Endothelial cell of umbilical vein (primary cell): ENCODE measurements around the gene FYN. TPM values are rescaled to one million over a fixed set of nuclear protein-coding genes. Genes with fewer than 3 reads are reported as not detected.

Experiments
- BruUV-seq: library from RNA; stranded (reverse); fragments of 400-500 nt; replicated peaks from 2 replicates; lab custom pipeline; 2021; lab: Mats Ljungman, UMichigan
- CTCF ChIA-PET: fragments of 300-600, 350-600 bp; sonication (Branson Sonifier 250); formaldehyde crosslinking; loops from one replicate; lab custom pipeline; 2021; ENCODE audit warnings: antibody characterized with exemption, inconsistent platforms; lab: Charles Lee
- POLR2A ChIA-PET: fragments of 300-600, 350-600 bp; sonication (Branson Sonifier 250); formaldehyde crosslinking; loops from one replicate; lab custom pipeline; 2021; ENCODE audit warnings: antibody characterized with exemption, inconsistent platforms; lab: Charles Lee
- DNase-seq: peaks from one replicate; pipeline ENCODE4 v3.0.0-alpha.2; 2011; ENCODE audit warnings: low read depth, low spot score
- FAIRE-seq: peaks from 2 replicates; lab custom pipeline; 2011; peaks lifted over from hg19 to GRCh38; lab: Jason Lieb, UNC
- H2AFZ ChIP-seq: 2 replicates; pipeline ENCODE4 v1.6.0; 2012; ENCODE audit warnings: low read depth, low read length, control low read depth, inconsistent platforms
- H3K27ac ChIP-seq: 2 replicates; pipeline ENCODE4 v1.5.1; 2011; ENCODE audit warnings: low read depth, mild to moderate bottlenecking, control low read depth, low read length, moderate library complexity; ENCODE audit not compliant: insufficient read depth
- H3K27me3 ChIP-seq, 2 experiments: 2 replicates each; pipeline versions ENCODE4 v1.6.0 to v1.6.1; 2011; ENCODE audit warnings: low read length in 2 of 2, mixed read lengths in 1 of 2; ENCODE audit not compliant: control insufficient read depth in 2 of 2, insufficient read depth in 2 of 2
- H3K36me3 ChIP-seq, 2 experiments: 2 replicates in 1 of 2; 3 replicates in 1 of 2; pipeline ENCODE4 v1.5.1; 2011; ENCODE audit warnings: low read length in 2 of 2, mild to moderate bottlenecking in 1 of 2, moderate library complexity in 1 of 2; ENCODE audit not compliant: control insufficient read depth in 2 of 2, insufficient read depth in 2 of 2; ENCODE audit errors: extremely low read depth in 1 of 2
- H3K4me1 ChIP-seq: 3 replicates; pipeline ENCODE4 v1.5.1; 2011; ENCODE audit warnings: mild to moderate bottlenecking, low read length; ENCODE audit not compliant: control insufficient read depth, insufficient read depth; ENCODE audit errors: extremely low read depth
- H3K4me2 ChIP-seq: 2 replicates; pipeline ENCODE4 v1.6.1; 2011; ENCODE audit warnings: low read length, control low read depth, mixed read lengths; ENCODE audit not compliant: insufficient read depth
- H3K4me3 ChIP-seq, 3 experiments: fragments of 200-600 bp in 1 of 3; sonication (generic), shearing (Covaris generic) in 1 of 3; replicated peaks in 1 of 3; 2 replicates each; pipeline ENCODE4 v1.5.1; 2011 to 2016; ENCODE audit warnings: control low read depth in 3 of 3, low read length in 3 of 3, mild to moderate bottlenecking in 2 of 3, inconsistent platforms in 1 of 3, low read depth in 1 of 3, moderate library complexity in 1 of 3; ENCODE audit not compliant: insufficient read depth in 1 of 3
- H3K79me2 ChIP-seq: 2 replicates; pipeline ENCODE4 v1.6.0; 2012; ENCODE audit warnings: low read length, inconsistent platforms; ENCODE audit not compliant: control insufficient read depth, insufficient read depth
- H3K9ac ChIP-seq: replicated peaks from 2 replicates; pipeline ENCODE3; 2011; ENCODE audit warnings: low read length, control low read depth; ENCODE audit not compliant: insufficient read depth; ENCODE audit errors: extremely low read depth
- H3K9me1 ChIP-seq: replicated peaks from 3 replicates; pipeline ENCODE4 v1.6.0; 2011; ENCODE audit warnings: mild to moderate bottlenecking, low read length; ENCODE audit not compliant: control insufficient read depth, insufficient read depth; ENCODE audit errors: extremely low read depth
- H3K9me3 ChIP-seq: replicated peaks from 2 replicates; pipeline ENCODE4 v1.5.1; 2012; ENCODE audit warnings: low read length, inconsistent platforms; ENCODE audit not compliant: control insufficient read depth, insufficient read depth
- H4K20me1 ChIP-seq: replicated peaks from 2 replicates; pipeline ENCODE3; 2011; ENCODE audit warnings: mild to moderate bottlenecking, low read length; ENCODE audit not compliant: control insufficient read depth, insufficient read depth; ENCODE audit errors: extremely low read depth
- JUN ChIP-seq: IDR thresholded peaks from 2 replicates; pipeline ENCODE4 v1.6.1; 2011; ENCODE audit warnings: borderline replicate concordance, low read depth; ENCODE audit not compliant: insufficient read length, insufficient read depth
- MAX ChIP-seq: IDR thresholded peaks from 2 replicates; pipeline ENCODE4 v1.6.1; 2011; ENCODE audit not compliant: insufficient read depth, insufficient read length
- POLR2A ChIP-seq: IDR thresholded peaks from 2 replicates; pipeline ENCODE4 v1.6.1; 2012; ENCODE audit warnings: low read depth, mild to moderate bottlenecking, control low read depth, low read length
- dilution Hi-C: fragments of 300-500 bp; cut with MboI; formaldehyde crosslinking; loops from one replicate; pipeline ENCODE4 v1.15.0; 2019; ENCODE audit warnings: low sequenced_read_pairs; ENCODE audit not compliant: extremely low pct_ligation_motif_present
- intact Hi-C: fragments of 100-400 bp; cut with micrococcal nuclease; formaldehyde crosslinking; loops from one replicate; pipeline ENCODE4 v1.10.0; 2022
- polyA plus RNA-seq, 4 experiments: library from polyadenylated mRNA; depleted of rRNA in 3 of 4; stranded (reverse) in 3 of 4; unstranded in 1 of 4; fragments of >200 nt; gene quantifications; 2 replicates each; pipeline versions ENCODE4 v1.2.1 to v1.2.3, GENCODE V29; 2011 to 2012; ENCODE audit warnings: missing spikeins in 1 of 4
- total RNA-seq: library from RNA; stranded (reverse); gene quantifications from 2 replicates; pipeline ENCODE4 v1.2.3, GENCODE V29; 2021

The FYN gene
- total and polyA plus RNA-seq, 2 donors (not counting 3 experiments of a cell fraction or from before 2014, with no cell fraction given) = 69.0 to 143 TPM

- H3K9me3 ChIP-seq = no peaks in the 10 kb centered on the region
- POLR2A ChIA-PET = no interaction called here
- no peak overlapping the region for H3K4me3 ChIP-seq
- no peaks in the 10 kb centered on the region for H4K20me1 ChIP-seq
- no peak overlapping the region for H3K9ac ChIP-seq
- dilution Hi-C loops (no loop called here), intact Hi-C loops (loop anchor here (5.0 kb wide), 1 partner anchor 220 kb away; the partner anchor contains the start of gene REV3L)
- H2AFZ ChIP-seq = no peak overlapping the region
- DNase-seq (no peak), FAIRE-seq (no peak)
- no peaks in the 10 kb centered on the region for H3K9me1 ChIP-seq
- H3K4me2 ChIP-seq = no peak overlapping the region
- peaks cover 3% of the 10 kb centered on the region for H3K4me1 ChIP-seq
- no peak for TF ChIP-seq MAX
- no TSS peak for BruUV-seq
- no peaks in the 10 kb centered on the region for H3K79me2 ChIP-seq
- no peak overlapping the region for H3K27ac ChIP-seq
- CTCF ChIA-PET = interaction anchor here (0.8 to 2.2 kb wide), 2 partner anchors 341 to 444 kb away, joined by 3 to 8 read pairs; no protein-coding TSS in a partner anchor
- H3K36me3 ChIP-seq = peaks cover 8 to 13% of the 10 kb centered on the region in 2 experiments
- no peaks in the 10 kb centered on the region for H3K27me3 ChIP-seq
These were observed 171.0 kb downstream of the FYN start for GRCh38 chr6:111702268-111702667.

DNA sequence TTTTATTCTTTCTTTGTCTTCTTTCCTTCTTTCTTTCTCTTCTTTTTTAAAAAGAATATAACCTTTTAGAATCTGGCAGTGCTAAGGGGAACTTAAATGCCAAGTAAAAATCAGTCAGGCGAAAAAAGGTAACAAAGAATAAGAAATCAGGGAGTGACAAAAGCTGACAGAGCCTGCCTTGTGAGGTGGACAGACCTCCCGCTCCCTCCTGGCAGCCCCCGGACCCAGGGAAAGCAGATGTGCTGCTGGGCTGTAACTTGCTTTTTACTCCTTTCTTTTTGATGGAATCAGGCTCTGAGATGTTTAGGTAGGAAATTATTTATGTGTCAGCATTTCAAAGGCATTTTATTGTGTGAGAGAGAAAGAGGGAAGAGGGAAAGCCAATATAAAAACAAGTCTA is 172.1 kb downstream of the FYN start:
- POLR2A ChIA-PET = no interaction called here
- TF ChIP-seq JUN (no peak), POLR2A (no peak)
- H3K4me2 ChIP-seq = no peak overlapping the region
- no peaks in the 10 kb centered on the region for H3K27me3 ChIP-seq
- H3K79me2 ChIP-seq = no peaks in the 10 kb centered on the region
- no peak overlapping the region for H3K4me3 ChIP-seq
- H3K27ac ChIP-seq = no peak overlapping the region
- intact Hi-C loops (loop anchor here (5.0 kb wide), 1 partner anchor 219 kb away; the partner anchor contains the start of gene REV3L), dilution Hi-C loops (no loop called here)
- BruUV-seq = no TSS peak
- H3K36me3 ChIP-seq = peaks cover 8 to 14% of the 10 kb centered on the region in 2 experiments
- CTCF ChIA-PET = no interaction called here
- H4K20me1 ChIP-seq = no peaks in the 10 kb centered on the region
- DNase-seq = no peak
- no peaks in the 10 kb centered on the region for H3K9me3 ChIP-seq
- H2AFZ ChIP-seq = no peak overlapping the region
- no peak for FAIRE-seq
- peaks cover 3% of the 10 kb centered on the region for H3K4me1 ChIP-seq
- H3K9ac ChIP-seq = no peak overlapping the region
- H3K9me1 ChIP-seq = no peaks in the 10 kb centered on the region
